Activated CD4-positive, alpha-beta T cell treated with anti-CD3 and anti-CD28 coated beads, Interleukin-10, Interleukin-2, amounts not matched to agents 100 ng/mL and 50 ng/mL, durations not matched to agents 16 hours and 8 hours (primary cell): ENCODE measurements around the gene UBE2H.

ENCODE experiments used
- DNase-seq: peaks from one replicate; pipeline ENCODE4 v3.0.0-alpha.2; 2020

The UBE2H gene

DNA sequence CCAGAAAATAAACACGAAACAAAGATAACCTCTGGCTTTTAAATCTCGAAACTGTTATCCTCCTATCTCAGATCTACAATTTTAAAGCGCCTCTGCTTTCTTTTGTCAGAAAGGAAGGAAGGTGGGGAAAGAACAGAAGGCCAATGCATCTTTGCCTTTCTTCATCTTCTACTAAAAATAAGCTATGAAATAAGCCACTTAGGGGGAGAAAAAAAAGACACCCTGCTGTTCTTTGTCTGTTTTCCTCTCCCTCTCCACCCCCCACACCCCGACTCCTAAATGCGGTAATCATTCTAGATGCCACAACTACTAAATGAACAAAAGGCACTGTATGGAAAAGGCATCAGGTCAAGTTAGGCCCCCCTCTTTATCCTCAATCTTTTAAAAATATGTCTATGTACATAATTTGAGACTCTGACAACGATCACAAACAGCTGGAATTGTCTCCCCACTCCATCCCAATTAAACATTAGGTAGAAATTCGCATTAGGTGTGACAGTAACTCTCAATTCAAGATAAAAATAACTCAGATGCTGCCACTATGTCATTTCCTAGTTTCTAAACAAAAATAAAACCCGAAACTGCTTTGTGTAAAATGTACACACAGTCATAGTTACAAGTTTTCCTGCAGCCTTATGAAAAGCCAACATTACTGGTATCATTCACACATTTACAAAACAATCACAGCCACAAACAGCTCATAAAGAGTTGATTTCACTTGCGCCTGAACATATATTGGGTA, 2.4 kb downstream of the UBE2H start:
- DNase-seq: peak; percentile 64

DNA sequence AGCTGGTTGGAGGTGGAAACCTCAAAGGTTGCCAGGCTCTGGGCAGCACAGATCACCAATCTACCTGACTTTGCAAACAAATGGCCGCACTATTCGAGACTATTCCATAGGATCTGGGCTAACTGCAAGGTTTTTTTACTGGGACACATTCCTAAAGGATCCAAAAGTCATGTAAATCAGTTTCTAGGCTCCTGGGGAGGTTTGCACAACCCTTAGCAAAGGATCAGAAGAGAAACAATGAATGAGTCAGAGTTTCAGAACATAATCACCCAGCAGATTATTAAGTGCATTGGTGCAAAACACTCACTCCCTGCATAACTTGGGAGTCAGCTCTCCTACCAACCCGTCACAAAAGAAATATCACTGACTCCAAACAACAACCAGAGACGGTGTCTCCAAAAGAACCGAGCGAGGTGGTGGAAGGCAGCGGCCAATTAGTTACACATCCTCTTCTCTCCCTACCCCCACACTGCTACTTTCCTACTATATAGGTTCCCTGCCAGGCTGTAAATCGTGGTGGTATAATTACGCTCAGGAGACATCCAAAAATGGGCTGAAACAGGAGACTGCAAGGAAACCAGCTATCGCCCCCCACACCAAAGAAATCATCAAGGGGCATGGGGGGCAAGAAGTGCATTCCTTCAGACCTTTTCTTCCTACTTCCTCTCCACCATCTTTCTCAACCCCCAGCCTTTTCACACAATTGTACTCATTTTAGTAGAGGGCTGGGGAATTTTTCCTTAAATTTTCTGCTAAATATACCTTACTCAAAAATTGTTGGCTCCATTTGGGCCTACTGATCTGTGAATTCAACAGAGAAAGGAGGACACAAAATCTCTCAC, 3.2 kb downstream of the UBE2H start:
- peak; percentile 69 for DNase-seq

GRCh38 chr7:129948877-129949291, 3.9 kb downstream of the UBE2H start:
- peak; percentile 86 for DNase-seq

GRCh38 chr7:129948338-129948737, 4.4 kb downstream of the UBE2H start:
- no peak for DNase-seq

DNA sequence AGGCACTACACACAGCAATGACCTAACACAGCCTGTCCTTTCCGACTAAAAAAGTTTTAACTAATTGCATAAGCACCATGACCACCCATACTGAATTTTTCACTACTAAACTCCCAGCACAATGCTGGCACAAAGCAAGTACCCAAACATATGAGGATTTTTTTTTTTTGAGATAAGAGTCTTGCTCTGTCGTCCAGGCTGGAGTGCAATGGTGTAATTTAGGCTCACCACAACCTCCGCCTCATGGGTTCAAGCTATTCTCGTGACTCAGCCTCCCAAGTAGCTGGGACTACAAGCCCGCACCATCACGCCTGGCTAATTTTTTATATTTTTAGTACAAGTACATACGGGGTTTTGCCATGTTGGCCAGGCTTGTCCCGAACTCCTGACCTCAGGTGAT, 5.1 kb downstream of the UBE2H start:
- no peak for DNase-seq

- DNase-seq: no peak
Measured at GRCh38 chr7:129947049-129947448, 5.7 kb downstream of the UBE2H start.

DNA sequence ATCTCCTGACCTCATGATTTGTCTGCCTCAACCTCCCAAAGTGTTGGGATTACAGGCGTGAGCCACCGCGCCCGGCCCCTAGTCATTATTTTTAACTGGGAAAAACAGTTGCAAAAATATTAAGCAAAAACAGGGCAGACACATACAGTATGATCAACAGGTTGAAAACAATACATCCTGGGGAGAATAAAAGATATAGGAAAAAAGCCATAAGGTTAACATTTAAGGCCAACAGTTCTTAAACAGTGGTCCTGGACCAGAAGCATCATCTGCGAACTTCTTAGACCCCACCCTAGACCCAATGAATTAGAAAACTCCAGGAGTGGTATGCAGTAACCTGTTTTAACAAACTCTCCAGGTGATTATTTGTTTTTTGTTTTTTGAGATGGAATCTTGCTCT, 6.5 kb downstream of the UBE2H start:
- no peak for DNase-seq

DNA sequence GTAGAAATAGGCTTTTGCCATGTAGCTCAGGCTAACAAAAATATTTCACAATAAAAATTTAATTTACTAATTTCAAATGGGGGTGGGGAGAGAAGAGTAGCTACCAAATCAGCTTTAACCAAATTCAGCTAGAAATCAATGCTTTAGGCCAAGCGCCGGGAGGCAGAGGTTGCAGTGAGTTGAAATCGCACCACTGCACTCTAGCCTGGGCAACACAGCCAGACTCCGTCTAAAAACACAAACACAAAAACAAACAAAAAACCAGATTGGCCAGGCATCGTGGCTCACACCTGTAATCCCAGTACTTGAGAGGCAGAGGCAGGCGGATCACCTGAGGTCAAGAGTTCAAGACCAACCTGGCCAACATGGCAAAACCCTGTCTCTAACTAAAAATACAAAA, 9.4 kb downstream of the UBE2H start:
- DNase-seq: no peak

DNA sequence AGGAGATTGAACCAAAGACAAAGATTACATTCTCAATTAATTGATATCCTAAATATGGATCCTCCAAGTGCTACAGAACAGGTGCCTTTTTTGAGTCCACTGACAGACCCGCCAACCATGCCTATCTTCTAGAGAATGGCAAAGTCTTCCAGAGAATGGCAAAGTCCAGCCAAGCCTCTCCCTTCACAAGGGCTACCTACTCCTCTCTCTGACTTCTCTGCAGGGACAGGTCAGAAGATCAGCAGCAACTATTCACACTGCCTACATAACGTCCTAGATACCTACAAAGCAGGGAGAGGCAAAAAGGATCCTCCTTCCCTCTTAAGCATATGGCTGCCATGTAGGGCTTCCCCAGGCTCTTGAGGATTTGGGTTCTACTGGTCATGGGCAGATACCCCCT, 12.4 kb downstream of the UBE2H start:
- no peak for DNase-seq

DNA sequence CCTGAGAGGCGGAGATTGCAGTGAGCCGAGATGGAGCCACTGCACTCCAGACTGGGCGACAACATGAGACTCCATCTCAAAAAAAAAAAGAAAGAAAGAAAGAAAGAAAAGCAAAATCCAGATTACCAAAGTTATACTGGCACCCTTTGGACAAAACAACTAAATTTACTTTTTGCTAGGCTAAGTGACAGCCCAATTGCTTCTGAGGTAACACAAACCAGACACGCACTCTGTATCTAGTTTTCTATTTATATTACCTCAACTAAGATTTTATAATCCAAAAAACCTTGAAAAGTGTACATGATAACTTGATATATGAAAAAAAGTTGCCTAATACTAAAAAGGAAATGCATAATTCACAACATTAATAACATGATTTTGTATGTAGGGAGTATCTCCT, 12.9 kb downstream of the UBE2H start:
- DNase-seq: no peak

DNA sequence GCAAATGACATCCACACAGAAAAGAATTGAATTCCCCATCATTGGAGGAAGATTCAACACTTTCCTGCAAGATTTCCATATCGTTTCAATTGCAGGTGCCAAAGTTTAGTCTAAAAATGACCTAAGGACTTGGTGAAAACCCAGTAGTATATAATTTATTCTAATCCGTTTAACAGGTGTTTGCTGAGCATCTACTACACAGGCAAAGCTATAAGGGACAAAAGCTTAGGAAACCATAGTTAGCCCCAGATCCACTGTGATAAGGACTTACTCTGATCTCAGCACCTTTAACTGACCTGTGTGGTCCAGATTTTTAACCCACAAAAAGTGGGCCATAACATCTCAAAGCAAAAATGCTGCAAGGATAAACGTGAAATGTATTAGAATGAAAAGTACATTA, 19.1 kb downstream of the UBE2H start:
- DNase-seq: no peak

GRCh38 chr7:129926618-129927017, 26.1 kb downstream of the UBE2H start:
- no peak for DNase-seq

- no peak for DNase-seq
Measured at GRCh38 chr7:129925416-129926002, 27.3 kb downstream of the UBE2H start.

DNA sequence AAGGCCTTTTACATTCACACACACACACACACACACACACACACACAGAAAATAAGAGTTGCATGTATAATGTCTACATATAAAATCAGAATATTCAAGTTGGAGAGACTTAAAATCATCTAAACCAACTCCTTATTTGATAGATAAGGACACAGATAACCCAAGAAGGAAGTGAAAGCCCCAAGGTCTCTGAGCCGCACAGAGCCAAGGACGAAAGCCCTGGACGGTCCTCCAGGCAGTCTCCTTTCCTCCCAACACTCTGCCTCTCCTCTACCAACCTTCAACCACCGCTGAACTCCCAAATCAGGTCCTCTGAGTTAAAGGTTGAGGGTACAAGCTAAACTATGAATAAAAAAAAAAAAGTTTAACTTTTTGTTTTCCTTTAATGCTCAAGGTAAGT, 28.2 kb downstream of the UBE2H start:
- DNase-seq: no peak

- DNase-seq: no peak
Measured at GRCh38 chr7:129923709-129924108, 29.1 kb downstream of the UBE2H start.

- DNase-seq: no peak
Measured at GRCh38 chr7:129919492-129919891, 33.3 kb downstream of the UBE2H start.

DNA sequence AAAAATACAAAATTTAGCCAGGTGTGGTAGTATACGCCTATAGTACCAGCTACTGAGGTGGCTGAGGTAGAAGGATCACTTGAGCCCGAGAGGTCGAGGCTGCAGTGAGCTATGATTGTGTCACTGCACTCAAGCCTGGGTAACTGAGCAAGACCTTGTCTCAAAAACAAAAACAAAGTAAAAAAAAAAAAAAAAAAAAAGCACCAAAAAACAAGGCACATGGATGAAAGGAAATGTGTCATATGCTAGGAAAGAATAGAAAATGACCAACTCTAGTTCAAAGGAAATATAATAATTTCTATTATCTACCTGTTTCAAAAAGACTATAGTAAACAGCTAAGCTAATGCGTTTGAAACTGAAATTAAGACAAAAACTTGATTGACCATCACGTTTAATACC, 33.8 kb downstream of the UBE2H start:
- DNase-seq: no peak

GRCh38 chr7:129917934-129918333, 34.8 kb downstream of the UBE2H start:
- DNase-seq: no peak

DNA sequence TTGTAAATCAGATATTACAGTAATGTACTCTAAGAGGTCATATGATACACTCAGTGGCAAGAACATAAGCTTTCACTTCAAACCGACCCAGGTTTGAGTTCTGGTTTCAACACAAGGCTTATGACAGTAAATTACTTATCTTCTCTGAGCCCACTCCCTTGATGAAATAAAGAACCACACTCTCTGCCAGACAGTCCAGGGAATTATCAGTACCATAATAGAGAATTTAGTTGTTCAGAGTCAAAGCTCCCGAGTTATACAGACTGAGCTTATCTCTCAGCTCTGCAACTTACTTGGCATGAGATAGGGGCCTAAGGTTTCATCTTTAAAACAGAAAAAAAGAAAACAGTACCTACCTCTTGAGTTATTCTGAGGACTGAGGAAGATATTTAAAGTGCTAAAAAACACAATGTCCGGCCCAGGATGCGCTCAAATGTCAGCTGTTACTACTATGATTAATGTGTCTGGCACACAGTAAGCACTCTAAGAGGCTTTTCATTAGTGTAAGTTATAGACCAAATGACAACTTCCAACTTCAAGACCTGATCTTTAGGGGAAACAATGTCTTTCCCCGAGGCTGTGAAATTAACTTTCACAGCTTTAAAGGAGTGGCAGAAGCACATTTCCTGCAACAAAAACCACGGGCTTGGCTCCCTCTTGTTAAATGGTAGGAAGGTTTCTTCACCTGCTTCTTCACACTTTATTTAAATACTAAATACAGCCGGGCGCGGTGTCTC, 38.1 kb downstream of the UBE2H start:
- no peak for DNase-seq

DNA sequence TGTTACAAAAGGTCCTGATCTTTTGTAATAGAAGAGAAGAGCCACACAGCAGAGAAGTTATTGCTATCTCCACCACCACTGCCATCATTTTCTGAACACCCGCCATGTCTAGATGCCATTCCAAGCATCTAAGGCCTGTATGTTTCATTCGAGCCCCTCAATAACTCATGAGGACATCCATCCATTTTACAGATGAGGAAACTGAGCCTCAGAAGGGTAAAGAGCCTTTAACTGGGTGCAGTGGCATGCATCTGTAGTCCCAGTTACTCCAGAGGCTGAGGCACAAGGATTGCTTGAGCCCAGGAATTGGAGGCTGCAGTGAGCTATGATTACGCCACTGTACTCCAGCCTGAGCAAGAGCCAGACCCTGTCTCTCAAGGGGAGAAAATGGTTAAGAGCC, 39.3 kb downstream of the UBE2H start:
- DNase-seq: no peak

DNA sequence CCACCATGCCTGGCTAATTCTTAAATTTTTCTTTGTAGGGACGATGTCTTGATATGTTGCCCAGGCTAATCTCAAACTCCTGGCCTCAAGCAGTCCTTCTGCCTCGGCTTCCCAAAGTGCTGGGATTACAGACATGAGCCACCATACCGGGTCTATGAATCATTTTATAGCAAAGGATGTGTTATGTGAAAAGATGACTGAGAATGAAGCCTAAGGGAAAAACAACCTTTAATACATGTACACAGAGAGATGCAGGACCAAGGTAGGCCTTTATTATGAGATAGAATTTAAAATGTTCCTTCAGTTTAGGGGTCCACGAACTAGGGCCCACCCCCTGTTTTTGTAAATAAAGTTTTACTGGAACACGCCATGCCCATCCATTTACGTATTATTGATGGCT, 41.0 kb downstream of the UBE2H start:
- no peak for DNase-seq

GRCh38 chr7:129909669-129910068, 43.1 kb downstream of the UBE2H start:
- no peak for DNase-seq

DNA sequence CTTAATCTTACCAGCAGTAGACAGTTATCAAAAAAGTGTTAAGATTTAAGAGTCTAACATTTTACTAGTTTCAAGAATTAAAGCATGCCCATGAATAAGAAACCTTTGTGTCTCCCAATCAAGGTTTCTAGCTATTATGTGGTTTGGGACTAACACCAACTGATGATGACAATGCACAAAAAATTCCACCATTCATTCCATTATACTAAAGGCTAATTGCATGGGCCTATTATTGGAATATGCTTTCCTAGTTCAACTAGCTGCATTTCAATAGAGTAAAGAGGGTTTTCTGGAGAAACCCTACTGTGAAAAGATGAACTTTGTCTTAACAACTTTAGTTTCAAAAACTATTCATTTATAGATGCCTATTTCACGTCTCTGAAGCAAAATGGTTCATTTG, 44.6 kb downstream of the UBE2H start:
- no peak for DNase-seq
